SK-N-SH (cell line): ENCODE data around the gene HEY2. TPM values are rescaled to one million over a fixed set of nuclear protein-coding genes. Genes with fewer than 3 reads are reported as not detected.
A peak's percentile ranks its signal among the peaks of the same experiment; 100 is the strongest.

Experiments used
- CTCF ChIA-PET: fragments of 300-600, 350-600 bp; formaldehyde crosslinking; extraction: SDS; loops from one replicate; lab custom pipeline; 2021; lab: Yijun Ruan, JAX
- POLR2A ChIA-PET: fragments of 350-600 bp; sonication (Branson Sonifier 250); formaldehyde crosslinking; extraction: SDS; loops from one replicate; lab custom pipeline; 2020; ENCODE audit warnings: antibody characterized with exemption, inconsistent platforms; lab: Yijun Ruan, JAX
- DNase-seq: peaks from one replicate; pipeline ENCODE4 v3.0.0; 2012
- H2AFZ ChIP-seq: fragments of 200-600 bp; sonication (generic); 2 replicates; pipeline ENCODE4 v1.8.1; 2016; ENCODE audit warnings: antibody characterized with exemption, mild to moderate bottlenecking, low read depth
- H3F3A ChIP-seq: fragments of 200-600 bp; sonication (generic); replicated peaks from 2 replicates; pipeline ENCODE3; 2016; ENCODE audit warnings: antibody characterized with exemption, mild to moderate bottlenecking; ENCODE audit not compliant: insufficient read depth
- H3K27ac ChIP-seq, 2 experiments: fragments of 200-500 bp in 1 of 2; fragments of 200-600 bp in 1 of 2; sonication (Bioruptor generic) in 1 of 2; sonication (generic), shearing (Covaris generic) in 1 of 2; 2 replicates each; pipeline versions ENCODE4 v1.5.1 to v1.6.1; 2014 to 2016; ENCODE audit warnings: low read depth in 2 of 2, inconsistent platforms in 1 of 2, low read length in 1 of 2, mild to moderate bottlenecking in 1 of 2, mixed read lengths in 1 of 2
- H3K27me3 ChIP-seq: fragments of 200-600 bp; sonication (generic), shearing (Covaris generic); 2 replicates; pipeline ENCODE4 v1.6.1; 2016; ENCODE audit warnings: mixed run types; ENCODE audit not compliant: insufficient read depth
- H3K36me3 ChIP-seq, 2 experiments: fragments of 200-500 bp in 1 of 2; fragments of 200-600 bp in 1 of 2; sonication (Bioruptor generic) in 1 of 2; sonication (generic) in 1 of 2; replicated peaks in 1 of 2; 2 replicates each; pipeline versions ENCODE3 to v1.5.1; 2014 to 2016; ENCODE audit warnings: low read length in 1 of 2, mild to moderate bottlenecking in 1 of 2; ENCODE audit not compliant: insufficient read depth in 2 of 2, control insufficient read depth in 1 of 2
- H3K4me1 ChIP-seq, 2 experiments: fragments of 200-500 bp in 1 of 2; fragments of 200-600 bp in 1 of 2; sonication (Bioruptor generic) in 1 of 2; sonication (generic), shearing (Covaris generic) in 1 of 2; 2 replicates each; pipeline versions ENCODE4 v1.5.1 to v1.6.1; 2014 to 2016; ENCODE audit warnings: low read depth in 1 of 2, low read length in 1 of 2, mixed run types in 1 of 2; ENCODE audit not compliant: insufficient read depth in 2 of 2, control insufficient read depth in 1 of 2
- H3K4me2 ChIP-seq: fragments of 200-600 bp; sonication (generic), shearing (Covaris generic); 2 replicates; pipeline ENCODE4 v1.6.1; 2017; ENCODE audit warnings: mixed run types
- H3K4me3 ChIP-seq, 2 experiments: fragments of 200-500 bp in 1 of 2; fragments of 200-600 bp in 1 of 2; sonication (Bioruptor generic) in 1 of 2; sonication (generic), shearing (Covaris generic) in 1 of 2; 2 replicates each; pipeline versions ENCODE4 v1.5.1 to v1.8.1; 2014 to 2016; ENCODE audit warnings: low read depth in 2 of 2, inconsistent platforms in 1 of 2, low read length in 1 of 2, mild to moderate bottlenecking in 1 of 2, mixed read lengths in 1 of 2, moderate library complexity in 1 of 2
- H3K79me2 ChIP-seq: fragments of 200-600 bp; sonication (generic); 2 replicates; pipeline ENCODE4 v1.8.1; 2017; ENCODE audit warnings: mild to moderate bottlenecking; ENCODE audit not compliant: insufficient read depth
- H3K9ac ChIP-seq: fragments of 200-600 bp; sonication (generic); 2 replicates; pipeline ENCODE4 v1.6.1; 2017; ENCODE audit warnings: mixed run types
- H3K9me2 ChIP-seq: fragments of 200-600 bp; sonication (generic); 2 replicates; pipeline ENCODE4 v1.6.1; 2017; ENCODE audit warnings: mixed run types
- H3K9me3 ChIP-seq: fragments of 200-600 bp; sonication (generic); 2 replicates; pipeline ENCODE4 v1.6.1; 2017; ENCODE audit warnings: mixed run types, mild to moderate bottlenecking, moderate library complexity
- H4K20me1 ChIP-seq: fragments of 200-600 bp; sonication (generic); 2 replicates; pipeline ENCODE4 v1.6.1; 2017; ENCODE audit warnings: mild to moderate bottlenecking, mixed run types; ENCODE audit not compliant: insufficient read depth
- EP300 ChIP-seq, 2 experiments: IDR thresholded peaks; 2 replicates each; pipeline versions ENCODE4 v1.4.0 to v1.6.1; 2012; ENCODE audit warnings: borderline replicate concordance in 1 of 2, low read depth in 1 of 2, low read length in 1 of 2
- MXI1 ChIP-seq: IDR thresholded peaks from 2 replicates; pipeline ENCODE4 v1.6.1; 2012; ENCODE audit warnings: mild to moderate bottlenecking, low read depth, low read length, improper control_type of control experiment
- POLR2AphosphoS5 ChIP-seq: IDR thresholded peaks from 2 replicates; pipeline ENCODE4 v1.6.1; 2012; ENCODE audit warnings: low read depth, low read length
- RAD21 ChIP-seq: IDR thresholded peaks from 2 replicates; pipeline ENCODE4 v1.6.1; 2012; ENCODE audit warnings: mild to moderate bottlenecking, low read length
- RXRA ChIP-seq: IDR thresholded peaks from 2 replicates; pipeline ENCODE4 v1.4.0; 2012; ENCODE audit warnings: low read depth, mild to moderate bottlenecking, borderline replicate concordance
- SIN3A ChIP-seq: IDR thresholded peaks from 2 replicates; pipeline ENCODE4 v1.6.1; 2012; ENCODE audit warnings: low read depth, mild to moderate bottlenecking, low read length, moderate library complexity, borderline replicate concordance
- SMC3 ChIP-seq: IDR thresholded peaks from 2 replicates; pipeline ENCODE4 v1.6.1; 2012; ENCODE audit warnings: low read depth, low read length, improper control_type of control experiment
- TCF12 ChIP-seq: IDR thresholded peaks from 2 replicates; pipeline ENCODE4 v1.4.0; 2012
- YY1 ChIP-seq: IDR thresholded peaks from 2 replicates; pipeline ENCODE4 v1.4.0; 2012; ENCODE audit warnings: low read depth, mild to moderate bottlenecking
- WGBS: methylation state at CpG from one replicate; pipeline ENCODE4 v1.1.6; 2017; ENCODE audit warnings: low lambda C conversion rate; 5-methylcytosine and 5-hydroxymethylcytosine counted together
- polyA plus RNA-seq, 3 experiments: library from polyadenylated mRNA; depleted of rRNA; stranded (reverse); fragments of >200 nt; gene quantifications; 2 replicates each; pipeline ENCODE4 v1.2.3, GENCODE V29; 2012
- TF ChIP-seq, protein P1 (sequence below): IDR thresholded peaks from 2 replicates; pipeline ENCODE4 v1.4.0; 2012; ENCODE audit warnings: low read depth
- TF ChIP-seq, protein P2 (sequence below): fragments of 150-350 bp; IDR thresholded peaks from 2 replicates; pipeline ENCODE4 v1.6.1; 2016; ENCODE audit warnings: mild to moderate bottlenecking, low read depth, low read length
- TF ChIP-seq, protein P3 (sequence below): fragments of 200-600 bp; sonication (generic); IDR thresholded peaks from 2 replicates; pipeline ENCODE4 v1.6.1; 2017; ENCODE audit warnings: antibody characterized with exemption, mild to moderate bottlenecking, moderate library complexity

The HEY2 gene
- polyA plus RNA-seq, 1 of the 3 experiments (the other 2 are of a cell fraction), result not detected

DNA sequence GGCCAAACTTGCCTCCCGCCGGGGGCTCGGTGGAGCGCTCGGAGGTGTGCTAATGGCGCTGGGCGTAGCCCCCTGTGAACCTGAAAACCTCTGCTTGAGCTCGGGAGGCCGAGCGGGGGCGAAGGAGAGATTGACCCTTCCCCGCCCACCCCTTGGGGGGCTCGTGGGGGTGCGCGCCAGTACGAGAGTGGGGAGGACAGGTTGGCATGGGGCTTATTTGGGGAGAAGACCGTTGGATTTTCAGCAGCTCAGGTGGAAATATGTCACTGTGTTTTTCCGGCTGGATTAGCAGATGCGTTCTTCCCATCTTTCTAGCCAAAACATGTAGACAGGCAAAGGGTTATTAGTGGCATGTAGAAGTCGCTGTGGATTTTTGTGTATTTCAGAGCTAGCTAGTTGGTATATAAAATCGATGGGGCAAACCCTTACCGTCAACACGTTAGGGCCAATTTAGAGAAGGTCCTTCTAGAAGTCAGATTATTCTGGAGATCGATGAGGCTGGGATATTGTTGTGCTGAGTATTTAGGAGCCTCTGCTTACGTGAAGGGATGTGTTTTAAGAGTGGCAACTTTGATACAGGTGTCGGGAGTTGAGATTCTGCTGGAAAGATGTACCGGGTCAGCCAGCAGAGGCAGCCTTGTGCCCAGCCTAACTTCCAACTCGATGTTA is 41.9 kb downstream of the HEY2 start:
- Histone ChIP-seq H2AFZ (peak overlapping the region; percentile 89), H3K9me3 (no peaks in the 10 kb centered on the region), H3K27me3 (no peaks in the 10 kb centered on the region), H3K36me3 (peaks cover 0 to 2% of the 10 kb centered on the region in 2 experiments), H3K4me3 (peak overlapping the region; percentile 67 to 92), H3K4me1 (peaks cover 37 to 44% of the 10 kb centered on the region in 2 experiments), H4K20me1 (no peaks in the 10 kb centered on the region), H3K79me2 (peaks cover 42% of the 10 kb centered on the region), H3K9ac (peak overlapping the region; percentile 86), H3K9me2 (no peaks in the 10 kb centered on the region), H3K27ac (peak overlapping the region; percentile 86 to 97), H3K4me2 (peak overlapping the region; percentile 95), H3F3A (peaks cover 47% of the 10 kb centered on the region)
- ChIA-PET CTCF (interaction anchor here (0.7 to 4.7 kb wide), 52 partner anchors 10 to 1725 kb away, joined by 3 to 65 read pairs (median 5); partner anchors contain the start of gene HINT3), POLR2A (interaction anchor here (0.8 to 4.0 kb wide), 17 partner anchors 10 to 1475 kb away, joined by 3 to 61 read pairs (median 5); partner anchors contain the start of genes HINT3, RNF146 and TRMT11)
- under 1% methylated on average over 23 of the region's 28 CpGs for WGBS
- DNase-seq, result peak; percentile 64
- TF ChIP-seq RAD21, result peak; percentile 69
- TF ChIP-seq EP300 (IDR thresholded peaks at IDR 0.05; ENCODE audit: borderline replicate concordance in 1 of 2, low read depth in 1 of 2, low read length in 1 of 2), result peak in 1 of 2 experiments; percentile 22; a peak in 1 of 4 replicates
- TF ChIP-seq, protein P1, sequence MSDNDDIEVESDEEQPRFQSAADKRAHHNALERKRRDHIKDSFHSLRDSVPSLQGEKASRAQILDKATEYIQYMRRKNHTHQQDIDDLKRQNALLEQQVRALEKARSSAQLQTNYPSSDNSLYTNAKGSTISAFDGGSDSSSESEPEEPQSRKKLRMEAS, result 0 out of 2 replicates have a peak, but pooled peaks have one; percentile 3
- TF ChIP-seq, protein P2, sequence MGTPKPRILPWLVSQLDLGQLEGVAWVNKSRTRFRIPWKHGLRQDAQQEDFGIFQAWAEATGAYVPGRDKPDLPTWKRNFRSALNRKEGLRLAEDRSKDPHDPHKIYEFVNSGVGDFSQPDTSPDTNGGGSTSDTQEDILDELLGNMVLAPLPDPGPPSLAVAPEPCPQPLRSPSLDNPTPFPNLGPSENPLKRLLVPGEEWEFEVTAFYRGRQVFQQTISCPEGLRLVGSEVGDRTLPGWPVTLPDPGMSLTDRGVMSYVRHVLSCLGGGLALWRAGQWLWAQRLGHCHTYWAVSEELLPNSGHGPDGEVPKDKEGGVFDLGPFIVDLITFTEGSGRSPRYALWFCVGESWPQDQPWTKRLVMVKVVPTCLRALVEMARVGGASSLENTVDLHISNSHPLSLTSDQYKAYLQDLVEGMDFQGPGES, result no peak
- peak; percentile 65; the same call in 1 of the 2 replicates for TF ChIP-seq YY1
- peak; percentile 14; the same call in 1 of the 2 replicates for TF ChIP-seq MXI1
- TF ChIP-seq, protein P3, sequence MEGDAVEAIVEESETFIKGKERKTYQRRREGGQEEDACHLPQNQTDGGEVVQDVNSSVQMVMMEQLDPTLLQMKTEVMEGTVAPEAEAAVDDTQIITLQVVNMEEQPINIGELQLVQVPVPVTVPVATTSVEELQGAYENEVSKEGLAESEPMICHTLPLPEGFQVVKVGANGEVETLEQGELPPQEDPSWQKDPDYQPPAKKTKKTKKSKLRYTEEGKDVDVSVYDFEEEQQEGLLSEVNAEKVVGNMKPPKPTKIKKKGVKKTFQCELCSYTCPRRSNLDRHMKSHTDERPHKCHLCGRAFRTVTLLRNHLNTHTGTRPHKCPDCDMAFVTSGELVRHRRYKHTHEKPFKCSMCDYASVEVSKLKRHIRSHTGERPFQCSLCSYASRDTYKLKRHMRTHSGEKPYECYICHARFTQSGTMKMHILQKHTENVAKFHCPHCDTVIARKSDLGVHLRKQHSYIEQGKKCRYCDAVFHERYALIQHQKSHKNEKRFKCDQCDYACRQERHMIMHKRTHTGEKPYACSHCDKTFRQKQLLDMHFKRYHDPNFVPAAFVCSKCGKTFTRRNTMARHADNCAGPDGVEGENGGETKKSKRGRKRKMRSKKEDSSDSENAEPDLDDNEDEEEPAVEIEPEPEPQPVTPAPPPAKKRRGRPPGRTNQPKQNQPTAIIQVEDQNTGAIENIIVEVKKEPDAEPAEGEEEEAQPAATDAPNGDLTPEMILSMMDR, result peak; percentile 78
- TF ChIP-seq SIN3A, result no peak
- no peak for TF ChIP-seq TCF12
- peak; percentile 43 for TF ChIP-seq SMC3
- TF ChIP-seq POLR2AphosphoS5, result no peak

DNA sequence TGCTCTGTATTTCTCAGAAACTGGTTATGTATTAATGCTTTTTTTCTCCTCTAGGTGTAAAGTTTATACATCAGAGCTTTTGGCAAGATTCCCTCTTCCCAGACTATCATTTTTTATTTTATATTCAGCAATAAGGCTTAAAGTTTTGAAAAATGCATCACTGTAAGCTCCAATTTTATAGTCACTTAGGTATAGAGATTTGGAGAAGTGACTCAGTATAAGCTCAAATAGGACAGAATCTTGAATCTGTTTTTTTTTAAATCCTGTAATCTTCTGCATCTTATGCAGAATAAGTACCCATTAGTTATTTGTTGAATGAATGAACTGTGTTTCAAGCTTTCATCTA is 42.4 kb downstream of the HEY2 start:
- H3K9ac ChIP-seq, result peak overlapping the region; percentile 86; the same call in 1 of the 2 replicates
- H3K27ac ChIP-seq, result peak overlapping the region; percentile 86 to 97
- no peak for DNase-seq
- TF ChIP-seq TCF12 (no peak), POLR2AphosphoS5 (no peak), SIN3A (no peak), RXRA (no peak)
- TF ChIP-seq, protein P3, result 0 out of 2 replicates have a peak, but pooled peaks have one; percentile 5
- no peaks in the 10 kb centered on the region for H3K9me3 ChIP-seq
- H3K27me3 ChIP-seq, result no peaks in the 10 kb centered on the region
- POLR2A ChIA-PET, result interaction anchor here (1.1 to 4.0 kb wide), 5 partner anchors 11 to 194 kb away, joined by 4 to 61 read pairs (median 23); partner anchors contain the start of genes HINT3 and TRMT11
- peaks cover 2% of the 10 kb centered on the region in 2 experiments for H3K36me3 ChIP-seq
- H3K79me2 ChIP-seq, result peaks cover 48% of the 10 kb centered on the region
- CTCF ChIA-PET, result interaction anchor here (0.6 to 4.7 kb wide), 44 partner anchors 10 to 1725 kb away, joined by 3 to 65 read pairs (median 5); partner anchors contain the start of gene HINT3
- peaks cover 47% of the 10 kb centered on the region for H3F3A ChIP-seq
- H3K4me1 ChIP-seq, result peaks cover 37 to 44% of the 10 kb centered on the region in 2 experiments
- H4K20me1 ChIP-seq, result no peaks in the 10 kb centered on the region
- H3K4me3 ChIP-seq, result peak overlapping the region; percentile 67 to 92
- H3K9me2 ChIP-seq, result no peaks in the 10 kb centered on the region
- peak overlapping the region; percentile 89; the same call in 1 of the 2 replicates for H2AFZ ChIP-seq
- H3K4me2 ChIP-seq, result peak overlapping the region; percentile 95
